ENCODE measurements around the gene TYW1B.
"Not testable (repeated sequence)": the region's sequence is repeated elsewhere in the genome, so short reads cannot be mapped to it uniquely, and the experiment has no call there.

The TYW1B gene

GRCh38 chr7:72823765-72824732 lies 4.0 kb downstream of the TYW1B start:
- not testable (repeated sequence) for H3K9me3 Mint-ChIP-seq, ATAC-seq, H3K4me3 Mint-ChIP-seq, H3K27ac Mint-ChIP-seq, H3K4me1 Mint-ChIP-seq, H3K27me3 Mint-ChIP-seq, H3K36me3 Mint-ChIP-seq

GRCh38 chr7:72822497-72822896 lies 5.5 kb downstream of the TYW1B start:
- H3K4me3 Mint-ChIP-seq, H3K27ac Mint-ChIP-seq, H3K27me3 Mint-ChIP-seq: not testable (repeated sequence)

GRCh38 chr7:72818663-72819361 lies 9.2 kb downstream of the TYW1B start:
- not testable (repeated sequence) for H3K27ac Mint-ChIP-seq, H3K4me3 Mint-ChIP-seq, ATAC-seq, H3K4me1 Mint-ChIP-seq, H3K27me3 Mint-ChIP-seq, H3K9me3 Mint-ChIP-seq
- peaks cover 36% of the 10 kb centered on the region for H3K36me3 Mint-ChIP-seq

More at GRCh38 chr7:72822497-72822896, 5.5 kb downstream of the TYW1B start:
- not testable (repeated sequence) for H3K4me1 Mint-ChIP-seq, H3K9me3 Mint-ChIP-seq, ATAC-seq
- H3K36me3 Mint-ChIP-seq, result peaks cover 22% of the 10 kb centered on the region

- H3K4me3 Mint-ChIP-seq, ATAC-seq, H3K9me3 Mint-ChIP-seq, H3K27me3 Mint-ChIP-seq, H3K27ac Mint-ChIP-seq, H3K4me1 Mint-ChIP-seq: not testable (repeated sequence)
- peaks cover 36% of the 10 kb centered on the region for H3K36me3 Mint-ChIP-seq
These were observed 10.3 kb downstream of the TYW1B start for GRCh38 chr7:72817661-72818060.

GRCh38 chr7:72816370-72817157 lies 11.4 kb downstream of the TYW1B start:
- H3K36me3 Mint-ChIP-seq, result peaks cover 36% of the 10 kb centered on the region
- not testable (repeated sequence) for H3K4me3 Mint-ChIP-seq, H3K27me3 Mint-ChIP-seq, H3K9me3 Mint-ChIP-seq, ATAC-seq, H3K27ac Mint-ChIP-seq, H3K4me1 Mint-ChIP-seq

GRCh38 chr7:72810437-72810836 lies 17.6 kb downstream of the TYW1B start:
- H3K4me3 Mint-ChIP-seq, H3K4me1 Mint-ChIP-seq, H3K27ac Mint-ChIP-seq, H3K27me3 Mint-ChIP-seq, ATAC-seq, H3K9me3 Mint-ChIP-seq: not testable (repeated sequence)
- peaks cover 20% of the 10 kb centered on the region for H3K36me3 Mint-ChIP-seq

GRCh38 chr7:72808511-72808910 lies 19.5 kb downstream of the TYW1B start:
- H3K4me1 Mint-ChIP-seq, ATAC-seq, H3K27me3 Mint-ChIP-seq, H3K9me3 Mint-ChIP-seq, H3K27ac Mint-ChIP-seq, H3K4me3 Mint-ChIP-seq: not testable (repeated sequence)
- peaks cover 28% of the 10 kb centered on the region for H3K36me3 Mint-ChIP-seq

GRCh38 chr7:72806851-72807250 lies 21.1 kb downstream of the TYW1B start:
- not testable (repeated sequence) for H3K9me3 Mint-ChIP-seq, H3K4me3 Mint-ChIP-seq, H3K27ac Mint-ChIP-seq, ATAC-seq, H3K27me3 Mint-ChIP-seq, H3K4me1 Mint-ChIP-seq
- H3K36me3 Mint-ChIP-seq, result peaks cover 35% of the 10 kb centered on the region

GRCh38 chr7:72805526-72806494 lies 22.2 kb downstream of the TYW1B start:
- Mint-ChIP-seq H3K9me3 (no peaks in the 10 kb centered on the region), H3K4me1 (no peaks in the 10 kb centered on the region), H3K27me3 (no peaks in the 10 kb centered on the region), H3K27ac (no peak overlapping the region), H3K4me3 (no peak overlapping the region), H3K36me3 (peaks cover 39% of the 10 kb centered on the region)
- no peak for ATAC-seq

GRCh38 chr7:72803778-72804177 lies 24.2 kb downstream of the TYW1B start:
- peaks cover 47% of the 10 kb centered on the region for H3K36me3 Mint-ChIP-seq
- not testable (repeated sequence) for H3K27ac Mint-ChIP-seq, H3K4me1 Mint-ChIP-seq, ATAC-seq, H3K27me3 Mint-ChIP-seq, H3K9me3 Mint-ChIP-seq, H3K4me3 Mint-ChIP-seq

GRCh38 chr7:72801564-72801963 lies 26.4 kb downstream of the TYW1B start:
- ATAC-seq, result not testable (repeated sequence)

GRCh38 chr7:72795401-72795800 lies 32.6 kb downstream of the TYW1B start:
- not testable (repeated sequence) for H3K9me3 Mint-ChIP-seq, H3K4me1 Mint-ChIP-seq, H3K27me3 Mint-ChIP-seq, H3K4me3 Mint-ChIP-seq, ATAC-seq, H3K27ac Mint-ChIP-seq
- peaks cover 36% of the 10 kb centered on the region for H3K36me3 Mint-ChIP-seq

More at GRCh38 chr7:72801564-72801963, 26.4 kb downstream of the TYW1B start:
- peaks cover 53% of the 10 kb centered on the region for H3K36me3 Mint-ChIP-seq
- not testable (repeated sequence) for H3K9me3 Mint-ChIP-seq, H3K27ac Mint-ChIP-seq, H3K27me3 Mint-ChIP-seq, H3K4me1 Mint-ChIP-seq, H3K4me3 Mint-ChIP-seq

GRCh38 chr7:72793791-72794190 lies 34.2 kb downstream of the TYW1B start:
- Mint-ChIP-seq H3K4me1 (no peaks in the 10 kb centered on the region), H3K9me3 (peaks cover 3% of the 10 kb centered on the region), H3K27ac (no peak overlapping the region), H3K4me3 (no peak overlapping the region), H3K27me3 (no peaks in the 10 kb centered on the region), H3K36me3 (peaks cover 32% of the 10 kb centered on the region)
- no peak for ATAC-seq

GRCh38 chr7:72790698-72791060 lies 37.3 kb downstream of the TYW1B start:
- ATAC-seq, H3K9me3 Mint-ChIP-seq, H3K4me1 Mint-ChIP-seq, H3K4me3 Mint-ChIP-seq, H3K27ac Mint-ChIP-seq, H3K27me3 Mint-ChIP-seq: not testable (repeated sequence)
- H3K36me3 Mint-ChIP-seq, result peaks cover 17% of the 10 kb centered on the region
